Measurements from ENCODE around the gene TTPAL.
A peak's percentile ranks its signal among the peaks of the same experiment; 100 is the strongest.

Gene TTPAL, protein sequence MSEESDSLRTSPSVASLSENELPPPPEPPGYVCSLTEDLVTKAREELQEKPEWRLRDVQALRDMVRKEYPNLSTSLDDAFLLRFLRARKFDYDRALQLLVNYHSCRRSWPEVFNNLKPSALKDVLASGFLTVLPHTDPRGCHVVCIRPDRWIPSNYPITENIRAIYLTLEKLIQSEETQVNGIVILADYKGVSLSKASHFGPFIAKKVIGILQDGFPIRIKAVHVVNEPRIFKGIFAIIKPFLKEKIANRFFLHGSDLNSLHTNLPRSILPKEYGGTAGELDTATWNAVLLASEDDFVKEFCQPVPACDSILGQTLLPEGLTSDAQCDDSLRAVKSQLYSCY

GRCh38 chr20:44475694-44476560 is at the start of gene TTPAL:
Gene TTPAL, plus strand, starts transcription at chr20:44475874. Its CDS starts 4,126 bp downstream, at chr20:44480000.
- peak; percentile 97 for DNase-seq

DNA sequence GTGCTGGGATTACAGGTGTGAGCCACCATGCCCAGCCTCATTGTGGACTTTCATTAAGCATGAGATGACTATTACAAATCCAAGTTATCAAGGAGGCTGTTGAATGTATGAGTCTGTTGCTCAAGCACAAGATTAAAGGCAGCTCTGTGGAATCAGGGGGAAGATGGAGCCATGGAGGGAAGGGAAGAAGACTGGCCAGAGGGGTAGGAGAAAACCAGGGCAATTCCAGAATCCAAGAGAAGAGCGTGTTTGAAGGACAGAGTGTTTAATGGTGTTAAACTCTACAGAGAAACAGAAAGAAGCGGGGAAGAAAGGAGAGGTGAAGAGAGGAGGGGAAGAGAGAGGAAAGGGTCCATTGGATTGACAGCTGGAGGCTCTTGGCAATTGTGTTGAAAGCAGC is 49.8 kb upstream of the TTPAL start:
- no peak for DNase-seq

- no peak for DNase-seq
These were observed 48.5 kb upstream of the TTPAL start for GRCh38 chr20:44426879-44427790.

DNA sequence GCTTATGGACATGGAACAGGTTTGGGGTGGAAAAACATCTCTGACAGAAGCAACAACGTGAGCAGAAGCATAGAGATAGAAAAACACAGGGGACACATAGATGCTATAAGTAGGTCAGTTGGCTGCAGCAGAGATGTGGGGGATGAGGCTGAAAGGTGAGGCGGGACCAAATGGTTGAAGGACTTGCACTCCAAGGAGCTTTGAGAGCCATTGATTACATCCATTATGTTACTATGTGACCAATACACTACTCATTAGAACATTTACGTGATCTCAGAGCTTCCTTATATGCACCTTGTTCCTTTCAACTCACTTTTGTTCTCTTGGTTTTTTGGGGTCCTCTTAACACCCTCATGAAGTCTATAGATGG is 47.9 kb upstream of the TTPAL start:
- DNase-seq: no peak

DNA sequence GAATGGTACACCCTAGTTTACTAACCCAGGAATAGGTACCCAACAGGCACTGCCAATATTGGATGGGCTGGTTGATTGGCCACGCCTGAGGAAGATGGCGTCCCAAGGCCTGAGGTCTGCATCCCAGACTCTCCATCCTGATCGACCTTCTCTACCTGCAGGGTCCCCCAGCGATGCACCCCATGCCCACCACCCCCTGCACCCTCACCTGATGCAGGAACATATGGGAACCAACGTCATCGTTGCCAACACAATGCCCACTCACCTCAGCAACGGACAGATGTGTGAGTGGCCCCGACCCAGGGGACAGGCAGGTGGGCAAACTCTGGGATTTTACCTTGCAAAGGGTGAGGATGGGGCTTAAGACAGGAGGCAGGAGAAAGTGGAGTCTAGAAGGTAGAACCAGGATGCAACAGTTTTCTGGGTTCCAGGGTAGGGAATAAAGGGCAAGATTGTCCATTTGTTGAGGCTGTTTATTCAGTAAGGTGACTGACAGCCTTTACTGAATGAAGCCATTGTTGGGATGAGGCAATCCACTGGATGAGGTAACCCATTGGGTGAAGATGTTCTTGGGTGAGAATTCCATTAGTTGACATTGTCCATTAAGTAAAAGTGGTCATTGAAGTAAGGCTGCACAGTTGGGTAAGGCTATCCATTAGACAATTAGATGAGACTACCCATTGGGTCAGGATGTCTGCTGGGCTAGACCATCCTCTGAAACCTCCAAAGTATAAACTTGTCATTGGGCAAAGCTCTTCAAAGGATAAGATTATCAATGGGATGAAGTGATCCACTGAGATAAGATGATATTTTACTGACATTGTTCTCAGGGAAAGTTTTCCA is 47.3 kb upstream of the TTPAL start:
- no peak for DNase-seq

GRCh38 chr20:44429017-44429339 is 46.7 kb upstream of the TTPAL start:
- DNase-seq: no peak

DNA sequence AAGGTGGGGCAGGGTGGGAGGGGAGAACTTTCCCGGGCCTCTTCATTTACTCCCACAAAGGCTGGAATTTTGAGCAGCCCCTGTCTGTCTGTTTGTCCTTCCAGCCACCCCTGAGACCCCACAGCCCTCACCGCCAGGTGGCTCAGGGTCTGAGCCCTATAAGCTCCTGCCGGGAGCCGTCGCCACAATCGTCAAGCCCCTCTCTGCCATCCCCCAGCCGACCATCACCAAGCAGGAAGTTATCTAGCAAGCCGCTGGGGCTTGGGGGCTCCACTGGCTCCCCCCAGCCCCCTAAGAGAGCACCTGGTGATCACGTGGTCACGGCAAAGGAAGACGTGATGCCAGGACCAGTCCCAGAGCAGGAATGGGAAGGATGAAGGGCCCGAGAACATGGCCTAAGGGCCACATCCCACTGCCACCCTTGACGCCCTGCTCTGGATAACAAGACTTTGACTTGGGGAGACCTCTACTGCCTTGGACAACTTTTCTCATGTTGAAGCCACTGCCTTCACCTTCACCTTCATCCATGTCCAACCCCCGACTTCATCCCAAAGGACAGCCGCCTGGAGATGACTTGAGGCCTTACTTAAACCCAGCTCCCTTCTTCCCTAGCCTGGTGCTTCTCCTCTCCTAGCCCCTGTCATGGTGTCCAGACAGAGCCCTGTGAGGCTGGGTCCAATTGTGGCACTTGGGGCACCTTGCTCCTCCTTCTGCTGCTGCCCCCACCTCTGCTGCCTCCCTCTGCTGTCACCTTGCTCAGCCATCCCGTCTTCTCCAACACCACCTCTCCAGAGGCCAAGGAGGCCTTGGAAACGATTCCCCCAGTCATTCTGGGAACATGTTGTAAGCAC is 46.0 kb upstream of the TTPAL start:
- DNase-seq: no peak

DNA sequence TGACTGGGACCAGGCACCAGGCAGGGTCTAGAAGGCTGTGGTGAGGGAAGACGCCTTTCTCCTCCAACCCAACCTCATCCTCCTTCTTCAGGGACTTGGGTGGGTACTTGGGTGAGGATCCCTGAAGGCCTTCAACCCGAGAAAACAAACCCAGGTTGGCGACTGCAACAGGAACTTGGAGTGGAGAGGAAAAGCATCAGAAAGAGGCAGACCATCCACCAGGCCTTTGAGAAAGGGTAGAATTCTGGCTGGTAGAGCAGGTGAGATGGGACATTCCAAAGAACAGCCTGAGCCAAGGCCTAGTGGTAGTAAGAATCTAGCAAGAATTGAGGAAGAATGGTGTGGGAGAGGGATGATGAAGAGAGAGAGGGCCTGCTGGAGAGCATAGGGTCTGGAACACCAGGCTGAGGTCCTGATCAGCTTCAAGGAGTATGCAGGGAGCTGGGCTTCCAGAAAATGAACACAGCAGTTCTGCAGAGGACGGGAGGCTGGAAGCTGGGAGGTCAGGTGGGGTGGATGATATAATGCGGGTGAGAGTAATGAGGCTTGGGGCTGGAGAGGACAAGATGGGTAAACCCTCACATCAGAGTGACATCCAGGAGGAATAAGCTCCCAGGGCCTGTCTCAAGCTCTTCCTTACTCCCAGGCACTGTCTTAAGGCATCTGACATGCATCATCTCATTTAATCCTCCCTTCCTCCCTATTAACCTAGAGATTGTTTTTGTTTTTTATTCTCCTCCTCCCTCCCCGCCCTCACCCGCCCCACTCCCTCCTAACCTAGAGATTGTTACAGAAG is 45.2 kb upstream of the TTPAL start:
- no peak for DNase-seq

DNA sequence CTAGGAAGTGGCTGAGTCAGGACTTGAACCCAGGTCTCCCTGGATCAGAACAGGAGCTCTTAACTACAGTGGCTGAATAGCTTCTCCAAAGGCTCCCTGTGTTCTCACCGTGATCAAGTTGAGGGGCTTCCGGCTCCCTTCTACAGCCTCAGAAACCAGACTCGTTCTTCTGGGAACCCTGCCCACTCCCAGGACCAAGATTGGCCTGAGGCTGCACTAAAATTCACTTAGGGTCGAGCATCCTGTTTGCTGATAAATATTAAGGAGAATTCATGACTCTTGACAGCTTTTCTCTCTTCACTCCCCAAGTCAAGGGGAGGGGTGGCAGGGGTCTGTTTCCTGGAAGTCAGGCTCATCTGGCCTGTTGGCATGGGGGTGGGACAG is 44.6 kb upstream of the TTPAL start:
- DNase-seq: no peak

GRCh38 chr20:44431502-44432234 is 44.0 kb upstream of the TTPAL start:
- DNase-seq: no peak

- DNase-seq: no peak
These were observed 42.8 kb upstream of the TTPAL start for GRCh38 chr20:44432618-44433577.

DNA sequence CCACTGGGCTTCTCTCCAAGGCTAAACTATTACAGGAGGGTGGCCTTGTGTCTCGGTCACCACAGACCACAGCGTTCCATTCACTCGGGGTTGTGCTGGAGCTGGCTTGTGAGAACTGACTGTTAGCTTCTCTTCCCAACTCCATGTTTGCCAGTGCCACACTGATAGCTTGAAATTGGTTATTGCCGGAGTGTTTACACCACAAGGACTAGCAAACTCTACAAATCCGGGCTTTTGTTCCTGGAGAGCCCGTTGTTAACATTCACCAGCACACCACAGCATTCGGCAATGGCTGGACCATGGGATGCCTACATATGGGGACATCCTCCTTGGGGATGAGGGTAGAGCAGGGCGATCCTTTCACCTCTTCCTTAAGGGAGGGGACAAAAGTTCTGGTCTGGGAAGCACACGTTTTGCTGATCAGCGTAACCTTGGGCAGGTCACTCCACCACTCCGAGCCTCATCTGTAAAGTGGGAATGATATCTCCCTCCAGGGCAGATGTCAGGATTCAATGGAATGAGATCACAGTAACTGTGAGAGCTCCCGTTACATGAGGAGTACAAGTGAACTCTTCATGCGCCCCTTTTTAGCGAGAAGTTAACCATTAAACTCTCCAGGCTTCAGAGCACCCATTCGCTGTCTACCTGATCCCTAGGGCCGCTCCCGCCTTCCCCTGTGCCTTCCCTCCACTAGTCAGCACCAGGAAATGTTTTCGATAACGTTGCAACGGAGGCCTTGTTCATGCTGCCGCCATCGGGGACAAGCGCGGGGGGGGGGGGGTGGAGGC is 41.7 kb upstream of the TTPAL start:
- DNase-seq: no peak

DNA sequence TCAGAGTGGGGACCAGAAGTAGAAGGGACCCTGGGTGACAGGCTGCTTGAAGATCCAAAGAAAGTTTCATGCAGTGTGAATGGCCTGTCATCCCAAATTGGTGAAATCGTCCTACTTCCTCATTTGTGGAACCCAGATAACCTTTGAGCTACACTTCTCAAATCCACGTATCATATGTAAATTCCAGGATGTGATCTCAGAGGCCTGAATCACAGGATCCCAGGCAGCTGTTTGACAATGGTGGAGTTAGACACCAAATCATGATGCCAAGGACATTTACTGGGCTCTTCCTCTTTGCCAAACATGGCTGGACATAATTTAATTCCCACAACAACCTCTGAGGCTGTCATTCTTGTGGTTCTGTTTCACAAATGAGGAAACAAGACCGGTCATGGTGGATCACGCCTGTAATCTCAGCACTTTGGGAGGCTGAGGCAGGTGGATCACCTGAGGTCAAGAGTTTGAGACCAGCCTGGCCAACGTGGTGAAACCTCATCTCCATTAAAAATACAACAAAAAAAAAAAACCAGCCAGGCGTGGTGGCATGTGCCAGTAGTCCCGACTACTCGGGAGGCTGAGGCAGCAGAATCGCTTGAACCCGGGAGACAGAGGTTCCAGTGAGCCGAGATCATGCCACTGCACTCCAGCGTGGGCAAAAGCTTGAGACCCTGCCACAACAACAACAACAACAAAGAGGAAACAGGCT is 39.9 kb upstream of the TTPAL start:
- no peak for DNase-seq

- no peak for DNase-seq
These were observed 39.3 kb upstream of the TTPAL start for GRCh38 chr20:44436393-44436792.

- no peak for DNase-seq
These were observed 38.2 kb upstream of the TTPAL start for GRCh38 chr20:44437497-44437896.

DNA sequence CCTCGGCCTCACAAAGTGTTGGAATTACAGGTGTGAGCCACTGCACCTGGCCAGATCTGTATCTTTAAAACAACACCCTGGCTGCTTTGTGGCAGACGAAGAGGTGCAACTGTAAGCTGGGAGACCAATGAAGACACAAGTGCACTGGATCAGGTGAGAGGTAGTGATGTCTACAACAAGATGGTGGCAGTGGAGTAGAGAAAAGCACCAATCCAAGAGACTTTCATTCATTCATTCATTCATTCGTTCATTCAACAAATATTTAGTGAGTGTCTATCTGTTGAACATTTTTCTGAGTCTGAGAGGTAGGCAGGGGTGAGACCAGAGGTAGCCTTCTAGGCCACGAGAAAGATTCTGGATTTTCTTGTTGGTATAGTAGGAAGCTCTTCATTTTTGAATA is 36.9 kb upstream of the TTPAL start:
- DNase-seq: no peak

GRCh38 chr20:44439318-44439717 is 36.4 kb upstream of the TTPAL start:
- no peak for DNase-seq

Measured in activated CD8-positive, alpha-beta memory T cell treated with anti-CD3 and anti-CD28 coated beads for 24 hours (primary cell).